Upper lobe of right lung (tissue), 1 donor: Measurements from ENCODE around the gene PLXNA1. TPM values are rescaled to one million over a fixed set of nuclear protein-coding genes. Genes with fewer than 3 reads are reported as not detected.

Experiments
- ATAC-seq: fragments of 200-7000 bp; cut with Tn5 transposase; one replicate; pipeline ENCODE4 v1.9.1; 2020; ENCODE audit warnings: mild to moderate bottlenecking, moderate library complexity
- DNase-seq: peaks from one replicate; pipeline ENCODE4 v3.0.0-alpha.2; 2020
- H3K27ac ChIP-seq: fragments of 200-600 bp; one replicate; pipeline ENCODE4 v1.8.0; 2022
- H3K27me3 ChIP-seq: fragments of 200-600 bp; one replicate; pipeline ENCODE4 v1.8.0; 2022; ENCODE audit warnings: mild to moderate bottlenecking
- H3K36me3 ChIP-seq: fragments of 200-600 bp; one replicate; pipeline ENCODE4 v1.8.0; 2022
- H3K4me1 ChIP-seq: fragments of 200-600 bp; one replicate; pipeline ENCODE4 v1.8.0; 2022
- H3K4me3 ChIP-seq: fragments of 200-600 bp; one replicate; pipeline ENCODE4 v1.8.0; 2022; ENCODE audit warnings: mild to moderate bottlenecking
- H3K9me3 ChIP-seq: fragments of 200-600 bp; one replicate; pipeline ENCODE4 v1.8.0; 2022
- intact Hi-C: fragments of 100-400 bp; cut with DNase I; formaldehyde crosslinking; loops from one replicate; pipeline ENCODE4 v1.11.0; 2022
- total RNA-seq: library from RNA; stranded (reverse); fragmentation: NEBNext Ultra II Directional; extraction: Animal tissue kit (Norgen Biotek cat#: 25700); gene quantifications from one replicate; pipeline ENCODE4 v1.2.1, GENCODE V29; 2021
- TF ChIP-seq, protein P1 (sequence below): fragments of 200-600 bp; IDR thresholded peaks from one replicate; pipeline ENCODE4 v1.8.0; 2022; ENCODE audit warnings: antibody characterized with exemption
- donor health status: DM: no; HTN: yes; CAD: no; lungs with severe emphysema.

PLXNA1 gene
- total RNA-seq, 1 donor from 2014 or later: 53.5 TPM

DNA sequence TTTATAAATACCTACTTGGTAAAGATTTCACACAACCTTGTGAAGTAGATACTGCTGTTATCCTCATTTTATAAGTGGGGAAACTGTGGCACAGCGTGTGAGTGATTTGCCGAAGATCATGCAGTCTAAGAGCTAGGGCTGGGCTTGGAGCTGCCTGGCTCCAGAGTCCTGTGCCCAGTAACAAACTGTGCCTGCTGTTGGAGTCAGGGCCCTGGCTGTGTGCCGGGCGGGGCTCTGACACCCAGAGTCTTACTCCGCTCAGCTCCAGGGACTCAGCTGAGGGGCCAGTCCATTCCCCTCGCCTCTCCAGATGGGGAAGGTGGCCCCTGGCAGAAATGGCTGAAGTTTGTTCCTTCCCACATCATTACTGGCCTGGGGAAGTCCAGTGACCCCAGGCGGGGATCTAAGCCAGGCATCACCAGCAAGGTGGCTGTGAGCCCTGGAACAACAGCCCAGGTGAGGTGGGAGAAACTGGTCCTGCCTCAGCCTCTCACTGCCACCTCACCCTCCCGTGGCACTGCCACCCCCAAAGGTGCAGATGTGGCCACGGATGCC lies 17.3 kb upstream of the PLXNA1 start:
- Histone ChIP-seq H3K27ac (no peak overlapping the region), H3K9me3 (no peaks in the 10 kb centered on the region), H3K4me1 (peaks cover 8% of the 10 kb centered on the region), H3K27me3 (no peaks in the 10 kb centered on the region), H3K4me3 (no peak overlapping the region), H3K36me3 (no peaks in the 10 kb centered on the region)
- DNase-seq: no peak
- no peak for ATAC-seq
- intact Hi-C loops: no loop called here
- TF ChIP-seq, protein P1, sequence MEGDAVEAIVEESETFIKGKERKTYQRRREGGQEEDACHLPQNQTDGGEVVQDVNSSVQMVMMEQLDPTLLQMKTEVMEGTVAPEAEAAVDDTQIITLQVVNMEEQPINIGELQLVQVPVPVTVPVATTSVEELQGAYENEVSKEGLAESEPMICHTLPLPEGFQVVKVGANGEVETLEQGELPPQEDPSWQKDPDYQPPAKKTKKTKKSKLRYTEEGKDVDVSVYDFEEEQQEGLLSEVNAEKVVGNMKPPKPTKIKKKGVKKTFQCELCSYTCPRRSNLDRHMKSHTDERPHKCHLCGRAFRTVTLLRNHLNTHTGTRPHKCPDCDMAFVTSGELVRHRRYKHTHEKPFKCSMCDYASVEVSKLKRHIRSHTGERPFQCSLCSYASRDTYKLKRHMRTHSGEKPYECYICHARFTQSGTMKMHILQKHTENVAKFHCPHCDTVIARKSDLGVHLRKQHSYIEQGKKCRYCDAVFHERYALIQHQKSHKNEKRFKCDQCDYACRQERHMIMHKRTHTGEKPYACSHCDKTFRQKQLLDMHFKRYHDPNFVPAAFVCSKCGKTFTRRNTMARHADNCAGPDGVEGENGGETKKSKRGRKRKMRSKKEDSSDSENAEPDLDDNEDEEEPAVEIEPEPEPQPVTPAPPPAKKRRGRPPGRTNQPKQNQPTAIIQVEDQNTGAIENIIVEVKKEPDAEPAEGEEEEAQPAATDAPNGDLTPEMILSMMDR: no peak

DNA sequence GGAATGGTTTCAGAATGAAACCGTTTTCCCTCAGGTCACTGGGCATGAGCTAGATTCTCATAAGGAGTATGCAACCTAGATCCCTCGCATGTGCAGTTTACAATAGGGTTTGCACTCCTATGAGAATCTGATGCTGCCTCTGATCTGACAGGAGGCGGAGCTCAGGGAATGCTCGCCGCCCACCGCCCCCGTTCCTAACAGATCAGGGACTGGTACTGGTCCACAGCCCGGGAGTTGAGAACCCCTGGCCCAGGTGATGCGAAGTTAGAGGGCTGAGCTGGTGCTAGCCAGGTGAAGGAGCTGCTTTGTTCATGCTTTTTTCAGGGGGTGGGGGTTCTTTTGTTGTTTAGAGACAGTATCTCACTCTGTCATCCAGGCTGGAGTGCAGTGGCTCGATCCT lies 15.5 kb upstream of the PLXNA1 start:
- H3K36me3 ChIP-seq: no peaks in the 10 kb centered on the region
- H3K4me3 ChIP-seq: no peak overlapping the region
- TF ChIP-seq, protein P1: no peak
- no peaks in the 10 kb centered on the region for H3K4me1 ChIP-seq
- no peak for ATAC-seq
- intact Hi-C loops: no loop called here
- H3K27me3 ChIP-seq: no peaks in the 10 kb centered on the region
- no peak overlapping the region for H3K27ac ChIP-seq
- no peak for DNase-seq
- no peaks in the 10 kb centered on the region for H3K9me3 ChIP-seq

DNA sequence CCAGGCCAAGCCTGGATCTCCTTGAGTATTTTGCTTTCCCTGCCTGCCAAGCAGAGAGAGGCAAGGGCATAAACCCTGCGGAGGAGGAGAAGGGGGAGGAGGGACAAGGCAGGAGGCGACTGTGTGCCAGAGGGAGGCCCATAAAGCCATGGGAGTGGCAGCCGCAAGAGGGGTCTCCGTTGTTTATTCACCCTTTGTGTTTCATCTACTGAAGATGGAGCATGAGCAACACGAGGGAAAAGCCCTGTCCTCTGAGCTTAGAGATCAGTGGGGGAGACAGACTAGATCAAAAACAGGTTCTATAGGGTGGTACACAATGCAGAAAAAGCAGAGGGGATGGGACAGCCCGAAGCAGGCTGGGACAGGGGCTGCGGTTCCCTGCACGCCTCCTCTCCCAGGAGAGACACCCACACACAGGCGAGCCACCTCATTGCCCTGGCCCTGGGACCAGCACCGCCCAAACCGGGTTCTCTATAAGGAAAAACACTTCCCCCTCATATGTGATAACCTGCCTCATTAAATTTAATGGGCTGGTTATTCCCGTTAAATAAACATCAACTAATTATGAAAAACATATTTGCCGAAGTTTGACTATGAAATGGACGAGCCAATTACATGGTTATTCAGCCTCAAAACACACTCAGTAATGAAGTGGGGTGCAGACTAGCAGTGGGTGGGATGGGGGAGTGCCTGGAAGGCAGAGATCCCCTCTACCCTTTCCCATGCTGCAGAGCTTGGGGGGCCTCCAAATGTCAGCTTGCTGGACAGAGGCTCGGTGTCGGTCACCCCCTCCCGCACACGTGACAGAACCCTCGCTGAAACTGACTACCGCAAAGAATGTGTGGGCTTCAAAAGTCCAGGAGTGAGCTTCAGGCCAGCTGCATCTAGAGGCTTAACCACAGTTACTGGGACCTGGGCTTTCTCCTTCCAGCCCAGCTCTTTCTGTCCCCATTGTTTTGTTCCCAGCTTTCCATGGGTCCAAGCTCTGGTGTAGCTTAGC lies 14.2 kb upstream of the PLXNA1 start:
- H3K9me3 ChIP-seq: no peaks in the 10 kb centered on the region
- H3K4me1 ChIP-seq: no peaks in the 10 kb centered on the region
- H3K36me3 ChIP-seq: no peaks in the 10 kb centered on the region
- no peaks in the 10 kb centered on the region for H3K27me3 ChIP-seq
- no peak overlapping the region for H3K27ac ChIP-seq
- no peak for ATAC-seq
- H3K4me3 ChIP-seq: no peak overlapping the region
- DNase-seq: no peak
- TF ChIP-seq, protein P1: no peak
- intact Hi-C loops: no loop called here

DNA sequence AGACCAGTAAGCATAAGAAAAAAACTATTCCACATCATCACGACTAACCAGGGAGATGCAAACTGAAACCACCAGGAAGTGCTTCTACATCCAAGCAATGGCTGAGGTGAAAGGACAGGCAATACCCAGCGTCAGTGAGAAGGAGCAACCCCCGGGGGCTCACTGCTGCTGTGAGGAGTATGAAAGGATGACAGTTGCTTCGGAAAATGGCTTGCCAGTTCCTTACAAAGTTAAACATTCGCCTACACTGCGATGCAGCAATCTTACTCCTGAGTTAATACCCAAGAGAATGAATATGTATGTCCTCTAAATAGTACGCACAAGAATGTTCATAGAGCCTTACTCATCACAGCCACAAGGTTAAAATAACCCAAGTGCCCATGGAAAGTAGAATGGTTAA lies 13.3 kb upstream of the PLXNA1 start:
- intact Hi-C loops: no loop called here
- no peaks in the 10 kb centered on the region for H3K36me3 ChIP-seq

DNA sequence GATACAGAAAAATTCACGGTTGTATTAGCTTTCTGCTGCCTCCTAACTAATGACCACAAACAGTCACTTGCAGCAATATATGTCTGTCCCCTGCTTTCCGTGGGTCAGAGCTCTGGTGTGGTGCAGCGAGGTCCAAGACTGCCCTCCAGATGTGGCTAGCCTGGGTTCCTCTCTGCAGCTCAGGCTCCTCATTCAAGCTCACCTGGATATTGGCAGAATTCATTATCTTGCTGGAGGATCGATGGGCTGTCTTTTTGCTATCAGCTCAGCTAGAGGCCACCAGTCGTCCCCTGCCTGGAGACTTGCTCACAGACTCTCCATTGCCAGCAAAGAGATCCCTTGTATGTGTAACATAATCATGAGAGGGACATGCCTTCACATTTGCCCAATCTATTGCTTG lies 12.8 kb upstream of the PLXNA1 start:
- peaks cover 7% of the 10 kb centered on the region for H3K9me3 ChIP-seq
- intact Hi-C loops: no loop called here
- no peak overlapping the region for H3K4me3 ChIP-seq
- H3K27me3 ChIP-seq: no peaks in the 10 kb centered on the region
- no peaks in the 10 kb centered on the region for H3K36me3 ChIP-seq
- ATAC-seq: no peak
- DNase-seq: no peak
- no peaks in the 10 kb centered on the region for H3K4me1 ChIP-seq
- TF ChIP-seq, protein P1: no peak
- no peak overlapping the region for H3K27ac ChIP-seq

More for the DNA sequence above, 13.3 kb upstream of the PLXNA1 start:
- no peak for ATAC-seq
- H3K4me3 ChIP-seq: no peak overlapping the region
- peaks cover 2% of the 10 kb centered on the region for H3K9me3 ChIP-seq
- no peak for DNase-seq
- H3K27ac ChIP-seq: no peak overlapping the region
- H3K4me1 ChIP-seq: no peaks in the 10 kb centered on the region
- no peaks in the 10 kb centered on the region for H3K27me3 ChIP-seq
- TF ChIP-seq, protein P1: no peak
